Vagina (tissue), 2 donors: ENCODE measurements around the gene NUDCD2. TPM values are rescaled to one million over a fixed set of nuclear protein-coding genes. Genes with fewer than 3 reads are reported as not detected.

Experiments used
- DNase-seq, 2 donors: peaks; one replicate each; pipeline ENCODE4 v3.0.0-alpha.2; 2017; ENCODE audit errors: extremely low spot score in 2 of 2
- H3K27ac ChIP-seq: fragments of 200-600 bp; sonication (generic); one replicate; pipeline ENCODE4 v1.5.1; 2019
- H3K27me3 ChIP-seq: fragments of 200-600 bp; sonication (generic); one replicate; pipeline ENCODE4 v1.5.1; 2019
- H3K36me3 ChIP-seq, 2 donors: fragments of 200-600 bp; sonication (generic); one replicate each; pipeline ENCODE4 v1.5.1; 2017 to 2019
- H3K4me1 ChIP-seq: fragments of 200-600 bp; sonication (generic); one replicate; pipeline ENCODE4 v1.5.1; 2019
- H3K4me3 ChIP-seq, 2 donors: fragments of 200-600 bp; sonication (generic); 1 replicate in 1 of 2; 2 replicates in 1 of 2; pipeline ENCODE4 v1.5.1; 2016 to 2019
- H3K9me3 ChIP-seq: fragments of 200-600 bp; sonication (generic); one replicate; pipeline ENCODE4 v1.5.1; 2019
- POLR2A ChIP-seq, 2 donors: fragments of 450-650 bp; IDR thresholded peaks; one replicate each; pipeline ENCODE4 v1.6.1; 2017; ENCODE audit warnings: antibody characterized with exemption in 2 of 2, mild to moderate bottlenecking in 2 of 2, moderate library complexity in 2 of 2
- POLR2AphosphoS5 ChIP-seq, 2 donors: sonication (generic); formaldehyde crosslinking; IDR thresholded peaks; one replicate each; pipeline ENCODE4 v1.9.0; 2017; ENCODE audit warnings: antibody characterized with exemption in 2 of 2, mild to moderate bottlenecking in 2 of 2, low read depth in 1 of 2; ENCODE audit not compliant: insufficient read depth in 1 of 2
- intact Hi-C: fragments of 100-400 bp; cut with DNase I; formaldehyde crosslinking; loops from one replicate; pipeline ENCODE4 v1.15.1; 2023
- total RNA-seq: library from RNA; depleted of rRNA; stranded (reverse); fragments of >200 nt; gene quantifications from one replicate; pipeline ENCODE4 v1.2.3, GENCODE V29; 2016
- TF ChIP-seq, protein P1 (sequence below), 3 experiments: fragments of 450-650 bp in 2 of 3; fragments of 200-600 bp in 1 of 3; sonication (generic) in 1 of 3; IDR thresholded peaks; one replicate each; pipeline ENCODE4 v1.5.1; 2017 to 2019; ENCODE audit warnings: antibody characterized with exemption in 3 of 3, mild to moderate bottlenecking in 2 of 3, moderate library complexity in 2 of 3

The NUDCD2 gene
- total RNA-seq, 1 donor from 2014 or later = 4.4 TPM

DNA sequence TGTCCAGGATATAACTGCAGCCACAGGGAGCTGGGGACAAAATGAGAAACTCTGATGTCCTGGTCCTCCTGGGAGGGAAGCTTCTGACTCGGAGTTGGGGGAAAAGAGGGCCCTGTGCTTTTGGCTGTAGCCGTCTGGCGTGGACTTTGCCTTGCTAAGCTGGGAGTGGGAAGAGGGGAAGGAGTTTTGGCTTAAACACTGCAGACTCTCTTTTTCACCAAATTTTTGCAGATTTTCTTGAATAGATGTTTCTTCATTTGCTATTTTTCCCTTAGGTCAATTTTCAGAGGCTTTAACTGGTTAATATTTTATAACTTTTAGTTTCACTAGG, 29.8 kb upstream of the NUDCD2 start:
- H3K27ac ChIP-seq = no peak overlapping the region
- H3K4me3 ChIP-seq = no peak overlapping the region
- TF ChIP-seq POLR2AphosphoS5 (IDR thresholded peaks at IDR 0.05; ENCODE audit: insufficient read depth in 1 of 2, low read depth in 1 of 2) = no peak
- TF ChIP-seq, protein P1, sequence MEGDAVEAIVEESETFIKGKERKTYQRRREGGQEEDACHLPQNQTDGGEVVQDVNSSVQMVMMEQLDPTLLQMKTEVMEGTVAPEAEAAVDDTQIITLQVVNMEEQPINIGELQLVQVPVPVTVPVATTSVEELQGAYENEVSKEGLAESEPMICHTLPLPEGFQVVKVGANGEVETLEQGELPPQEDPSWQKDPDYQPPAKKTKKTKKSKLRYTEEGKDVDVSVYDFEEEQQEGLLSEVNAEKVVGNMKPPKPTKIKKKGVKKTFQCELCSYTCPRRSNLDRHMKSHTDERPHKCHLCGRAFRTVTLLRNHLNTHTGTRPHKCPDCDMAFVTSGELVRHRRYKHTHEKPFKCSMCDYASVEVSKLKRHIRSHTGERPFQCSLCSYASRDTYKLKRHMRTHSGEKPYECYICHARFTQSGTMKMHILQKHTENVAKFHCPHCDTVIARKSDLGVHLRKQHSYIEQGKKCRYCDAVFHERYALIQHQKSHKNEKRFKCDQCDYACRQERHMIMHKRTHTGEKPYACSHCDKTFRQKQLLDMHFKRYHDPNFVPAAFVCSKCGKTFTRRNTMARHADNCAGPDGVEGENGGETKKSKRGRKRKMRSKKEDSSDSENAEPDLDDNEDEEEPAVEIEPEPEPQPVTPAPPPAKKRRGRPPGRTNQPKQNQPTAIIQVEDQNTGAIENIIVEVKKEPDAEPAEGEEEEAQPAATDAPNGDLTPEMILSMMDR (IDR thresholded peaks at IDR 0.05) = no peak
- no peak for TF ChIP-seq POLR2A (IDR thresholded peaks at IDR 0.05)
- no peaks in the 10 kb centered on the region for H3K27me3 ChIP-seq
- no peaks in the 10 kb centered on the region for H3K4me1 ChIP-seq
- no peaks in the 10 kb centered on the region for H3K36me3 ChIP-seq
- H3K9me3 ChIP-seq = no peaks in the 10 kb centered on the region
- no peak for DNase-seq
- intact Hi-C loops = no loop called here

DNA sequence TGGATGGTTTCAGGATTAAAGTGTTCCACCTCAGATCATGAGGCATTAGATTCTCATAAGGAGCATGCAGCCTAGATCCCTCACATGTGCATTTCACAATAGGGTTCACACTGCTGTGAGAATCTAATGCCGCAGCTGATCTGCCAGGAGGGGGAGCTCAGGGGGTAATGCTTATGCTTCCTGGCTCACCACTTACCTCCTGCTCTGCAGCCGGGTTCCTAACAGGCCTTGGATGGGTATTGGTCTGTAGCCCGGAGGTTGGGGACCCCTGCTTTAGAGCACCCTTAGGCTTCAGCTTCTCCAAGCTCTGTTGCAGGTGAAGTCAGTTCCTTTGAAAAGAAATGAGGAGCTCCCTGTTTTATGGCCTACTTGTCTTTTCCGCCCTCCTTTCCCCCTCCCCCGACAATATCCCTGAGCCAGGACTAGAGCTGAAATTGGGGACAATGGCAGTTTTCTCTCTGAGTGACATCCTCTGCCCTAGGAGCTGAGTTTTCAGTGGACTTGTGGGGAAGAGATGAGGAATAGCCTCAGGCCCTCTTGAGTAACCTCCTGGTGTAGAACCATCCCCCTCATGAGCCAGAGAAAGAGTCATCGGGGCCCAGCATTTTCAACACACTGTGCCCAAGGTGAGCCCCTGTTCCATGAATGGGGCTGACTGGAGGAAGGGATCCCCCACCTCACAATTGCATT, 29.3 kb upstream of the NUDCD2 start:
- no peaks in the 10 kb centered on the region for H3K36me3 ChIP-seq
- DNase-seq = no peak
- intact Hi-C loops = no loop called here
- no peak for TF ChIP-seq POLR2AphosphoS5 (IDR thresholded peaks at IDR 0.05; ENCODE audit: insufficient read depth in 1 of 2, low read depth in 1 of 2)
- no peak for TF ChIP-seq POLR2A (IDR thresholded peaks at IDR 0.05)
- TF ChIP-seq, protein P1 (IDR thresholded peaks at IDR 0.05) = no peak
- H3K9me3 ChIP-seq = no peaks in the 10 kb centered on the region
- no peaks in the 10 kb centered on the region for H3K27me3 ChIP-seq
- no peaks in the 10 kb centered on the region for H3K4me1 ChIP-seq
- H3K4me3 ChIP-seq = no peak overlapping the region
- no peak overlapping the region for H3K27ac ChIP-seq

DNA sequence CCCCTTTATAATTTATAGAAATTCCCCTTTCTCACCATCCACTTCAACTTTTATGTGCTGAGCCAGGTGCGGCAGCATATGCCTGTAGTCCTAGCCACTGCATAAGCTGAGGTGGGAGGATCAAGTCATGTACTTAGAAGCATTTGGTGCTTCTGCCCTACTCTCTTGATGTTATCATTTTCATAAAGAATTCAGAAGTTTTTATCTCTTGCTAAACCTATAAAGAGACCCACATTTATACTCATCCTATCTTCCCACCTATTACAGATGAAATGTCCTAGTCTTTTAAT, 19.0 kb upstream of the NUDCD2 start:
- Histone ChIP-seq H3K27me3 (no peaks in the 10 kb centered on the region), H3K36me3 (no peaks in the 10 kb centered on the region), H3K27ac (no peak overlapping the region), H3K9me3 (no peaks in the 10 kb centered on the region), H3K4me1 (no peaks in the 10 kb centered on the region), H3K4me3 (no peak overlapping the region)
- intact Hi-C loops = no loop called here
- no peak for DNase-seq
- TF ChIP-seq, protein P1 (IDR thresholded peaks at IDR 0.05) = no peak
- TF ChIP-seq POLR2A (IDR thresholded peaks at IDR 0.05) (no peak), POLR2AphosphoS5 (IDR thresholded peaks at IDR 0.05; ENCODE audit: insufficient read depth in 1 of 2, low read depth in 1 of 2) (no peak)

DNA sequence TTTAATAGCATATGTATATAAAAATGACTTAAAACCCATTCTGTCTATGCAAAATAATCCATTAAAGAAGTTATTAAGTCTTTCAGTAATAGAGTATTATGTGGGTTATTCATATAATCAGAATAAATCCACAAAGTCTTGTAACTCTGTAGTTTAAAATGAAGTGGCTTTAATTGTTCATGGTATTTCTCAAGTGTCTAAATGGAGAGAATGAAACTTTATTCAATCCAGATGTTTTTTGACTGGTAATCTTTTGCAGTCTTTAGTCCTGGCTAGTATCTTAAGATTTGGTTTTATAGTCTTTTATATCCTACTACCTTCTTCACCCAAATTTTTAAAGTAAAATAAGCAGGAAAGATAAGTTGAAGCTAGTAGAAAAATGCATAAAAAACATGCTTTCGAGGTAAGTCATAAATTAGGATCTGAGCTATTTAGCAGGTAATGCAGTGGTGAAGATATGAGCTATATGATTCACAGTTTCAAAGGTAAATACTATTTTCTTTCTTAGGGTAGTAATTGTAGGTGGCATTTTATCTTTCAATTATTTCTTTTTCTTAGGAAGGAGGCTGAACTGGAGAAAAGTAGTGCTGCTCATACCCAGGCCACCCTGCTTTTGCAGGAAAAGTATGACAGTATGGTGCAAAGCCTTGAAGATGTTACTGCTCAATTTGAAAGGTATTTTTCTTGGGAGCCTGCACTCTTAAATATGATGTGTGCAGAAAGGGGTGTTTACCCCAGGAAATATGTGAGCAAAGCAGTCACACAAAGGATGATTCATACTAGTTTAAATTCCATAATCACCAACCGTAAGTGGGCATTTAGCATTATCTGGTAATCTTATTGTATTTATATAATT, 18.5 kb upstream of the NUDCD2 start:
- TF ChIP-seq POLR2A (IDR thresholded peaks at IDR 0.05) (no peak), POLR2AphosphoS5 (IDR thresholded peaks at IDR 0.05; ENCODE audit: insufficient read depth in 1 of 2, low read depth in 1 of 2) (no peak)
- TF ChIP-seq, protein P1 (IDR thresholded peaks at IDR 0.05) = no peak
- DNase-seq = no peak
- H3K4me3 ChIP-seq = no peak overlapping the region
- H3K9me3 ChIP-seq = no peaks in the 10 kb centered on the region
- no peaks in the 10 kb centered on the region for H3K36me3 ChIP-seq
- H3K4me1 ChIP-seq = no peaks in the 10 kb centered on the region
- H3K27me3 ChIP-seq = no peaks in the 10 kb centered on the region
- no peak overlapping the region for H3K27ac ChIP-seq
- intact Hi-C loops = no loop called here

DNA sequence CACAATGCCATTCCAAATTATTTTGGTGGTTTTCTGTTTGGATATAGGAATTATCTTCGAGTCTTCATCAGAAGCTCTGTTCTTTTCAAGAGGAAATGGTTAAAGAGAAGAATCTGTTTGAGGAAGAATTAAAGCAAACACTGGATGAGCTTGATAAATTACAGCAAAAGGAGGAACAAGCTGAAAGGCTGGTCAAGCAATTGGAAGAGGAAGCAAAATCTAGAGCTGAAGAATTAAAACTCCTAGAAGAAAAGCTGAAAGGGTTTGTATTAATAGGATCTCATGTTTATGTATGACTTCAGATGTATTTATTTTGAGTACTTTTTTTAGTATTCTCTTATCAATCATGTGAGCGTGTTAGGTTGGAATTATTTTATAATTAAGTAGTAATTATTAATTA, 15.5 kb upstream of the NUDCD2 start:
- DNase-seq = no peak
- H3K27me3 ChIP-seq = no peaks in the 10 kb centered on the region
- H3K27ac ChIP-seq = no peak overlapping the region
- intact Hi-C loops = no loop called here
- TF ChIP-seq, protein P1 (IDR thresholded peaks at IDR 0.05) = no peak
- no peak for TF ChIP-seq POLR2A (IDR thresholded peaks at IDR 0.05)
- no peaks in the 10 kb centered on the region for H3K36me3 ChIP-seq
- H3K9me3 ChIP-seq = no peaks in the 10 kb centered on the region
- H3K4me1 ChIP-seq = no peaks in the 10 kb centered on the region
- no peak overlapping the region for H3K4me3 ChIP-seq
